ENCODE results near the gene GET3.
A peak's percentile ranks its signal among the peaks of the same experiment; 100 is the strongest.

The GET3 gene

DNA sequence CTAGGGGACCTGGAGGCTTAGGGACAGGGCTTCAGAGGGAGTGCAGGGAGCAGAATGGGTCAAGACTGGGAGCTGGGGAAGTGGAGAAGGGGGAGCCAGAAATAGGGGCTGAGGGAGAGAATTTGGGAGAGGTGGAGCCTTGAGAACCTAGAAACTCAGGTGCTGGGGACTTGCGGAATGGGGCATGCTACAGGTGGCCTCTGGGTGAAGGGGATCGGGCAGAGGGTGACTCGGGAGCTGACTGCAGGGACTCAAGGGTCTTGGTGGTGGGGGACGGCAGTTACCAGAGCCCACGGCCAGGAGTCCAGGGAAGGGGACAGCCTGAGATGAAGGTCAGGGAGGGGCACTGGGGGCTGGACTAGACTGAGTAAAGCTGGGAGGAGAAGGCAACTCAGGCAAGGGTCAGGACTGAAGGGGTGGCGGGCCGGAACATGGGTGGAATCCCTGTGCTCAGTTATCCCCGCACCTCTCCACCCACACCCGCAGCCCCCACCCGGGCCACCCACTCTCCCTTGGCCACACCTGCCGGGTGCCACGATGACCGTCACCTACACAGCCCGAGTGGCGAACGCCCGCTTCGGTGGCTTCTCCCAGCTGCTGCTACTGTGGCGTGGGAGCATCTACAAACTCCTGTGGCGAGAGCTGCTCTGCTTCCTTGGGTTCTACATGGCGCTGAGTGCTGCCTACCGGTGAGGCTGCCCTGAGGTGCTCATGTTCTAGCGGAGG lies 14.9 kb downstream of the GET3 start:
- DNase-seq (ENCODE audit: low spot score) = no peak

- DNase-seq (ENCODE audit: low spot score) = no peak
These were observed 17.3 kb downstream of the GET3 start for GRCh38 chr19:12754465-12755196.

- no peak for DNase-seq (ENCODE audit: low spot score)
These were observed 19.0 kb downstream of the GET3 start for GRCh38 chr19:12756150-12756883.

DNA sequence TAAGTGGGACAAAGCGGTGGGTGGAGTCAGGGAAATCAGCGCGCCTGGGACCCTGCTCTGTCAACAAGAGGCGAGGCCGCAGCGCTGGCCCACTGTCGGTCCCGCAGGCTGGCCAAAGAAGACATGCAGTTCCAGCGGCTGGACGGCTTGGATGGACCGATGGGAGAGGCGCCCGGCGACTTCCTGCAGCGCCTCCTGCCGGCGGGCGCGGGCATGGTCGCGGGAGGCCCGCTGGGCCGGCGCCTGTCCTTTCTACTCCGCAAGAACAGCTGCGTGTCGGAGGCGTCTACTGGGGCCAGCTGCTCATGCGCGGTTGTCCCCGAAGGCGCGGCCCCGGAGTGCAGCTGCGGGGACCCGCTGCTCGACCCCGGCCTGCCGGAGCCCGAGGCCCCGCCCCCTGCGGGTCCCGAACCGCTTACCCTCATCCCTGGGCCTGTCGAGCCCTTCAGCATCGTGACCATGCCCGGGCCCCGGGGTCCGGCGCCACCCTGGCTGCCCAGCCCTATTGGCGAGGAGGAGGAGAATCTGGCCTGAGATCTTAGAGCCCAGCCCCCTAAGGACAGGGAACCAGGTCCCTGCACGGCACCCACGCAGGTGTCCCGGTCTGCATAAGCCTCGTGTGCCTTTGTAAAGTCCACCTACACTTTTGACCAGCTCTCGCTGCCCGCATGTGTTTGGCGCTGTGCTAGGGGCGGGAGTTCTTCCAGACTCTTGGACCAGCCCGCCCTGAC lies 20.4 kb downstream of the GET3 start:
- DNase-seq (ENCODE audit: low spot score) = peak; percentile 48

GRCh38 chr19:12759686-12760085 lies 22.4 kb downstream of the GET3 start:
- no peak for DNase-seq (ENCODE audit: low spot score)

DNA sequence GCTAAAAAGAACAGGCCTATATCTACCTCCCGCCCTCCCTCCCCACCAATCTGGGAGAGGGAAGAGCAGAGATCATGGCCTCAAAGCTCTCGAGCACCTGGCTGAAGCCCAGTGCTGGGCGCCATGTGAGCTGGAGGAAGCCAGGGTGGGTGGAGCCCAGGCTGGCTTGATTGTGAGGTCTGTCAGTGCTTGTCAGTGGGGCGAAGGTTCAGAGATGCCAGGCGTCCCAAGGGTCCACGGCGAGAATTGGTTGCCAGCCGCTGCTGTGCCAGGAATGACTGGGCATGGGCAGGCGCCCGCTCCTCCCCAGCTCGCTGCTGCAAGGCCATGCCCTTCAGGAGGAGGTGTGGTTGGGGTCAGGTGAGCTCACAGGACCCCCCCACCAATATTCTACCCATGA lies 25.8 kb downstream of the GET3 start:
- DNase-seq (ENCODE audit: low spot score) = no peak

- DNase-seq (ENCODE audit: low spot score) = no peak
These were observed 27.4 kb downstream of the GET3 start for GRCh38 chr19:12764698-12765097.

DNA sequence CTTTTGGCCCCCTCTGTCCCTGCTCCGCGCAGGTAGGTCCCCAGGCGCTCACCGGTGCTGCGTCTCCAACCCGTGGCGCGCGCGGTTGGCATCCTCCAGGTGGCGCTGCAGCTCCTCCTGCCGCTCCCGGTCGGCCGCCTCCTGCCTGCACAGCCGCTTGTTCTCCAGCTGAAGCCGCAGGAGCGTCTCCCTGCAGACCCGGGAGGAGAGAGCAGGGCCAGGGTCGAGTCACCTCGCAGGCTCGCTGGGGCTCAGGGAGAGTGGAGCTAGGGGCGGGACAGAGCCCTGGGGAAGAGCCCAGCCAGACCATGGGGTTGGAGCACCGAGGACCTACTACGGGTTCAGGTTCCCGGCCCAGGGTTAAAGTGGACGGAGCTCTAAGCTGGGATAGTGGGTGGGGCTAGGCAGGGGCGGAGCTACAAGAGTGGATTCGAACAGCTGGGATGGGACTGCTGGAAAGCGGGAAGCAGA lies 28.8 kb downstream of the GET3 start:
- peak; percentile 69 for DNase-seq (ENCODE audit: low spot score)

DNA sequence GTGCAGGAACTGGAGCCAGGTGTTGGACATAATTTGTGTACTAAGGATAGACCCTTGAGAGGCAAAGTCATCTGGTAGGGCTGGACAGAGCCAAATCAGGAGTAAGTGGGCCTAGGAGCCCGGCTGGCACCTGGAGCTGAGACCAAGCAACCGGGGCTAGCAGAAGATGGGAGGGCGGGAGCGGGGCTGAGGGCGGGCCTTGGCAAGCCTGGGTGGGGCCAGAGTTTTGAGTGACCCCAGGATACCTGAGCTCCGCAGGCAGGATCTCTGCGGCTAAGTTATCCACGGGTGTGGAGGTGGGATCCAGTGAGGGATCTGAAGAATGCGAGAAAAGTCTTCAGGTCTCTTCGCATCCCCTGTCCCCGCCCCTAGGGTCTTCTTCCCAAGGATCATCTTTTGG lies 29.9 kb downstream of the GET3 start:
- no peak for DNase-seq (ENCODE audit: low spot score)

DNA sequence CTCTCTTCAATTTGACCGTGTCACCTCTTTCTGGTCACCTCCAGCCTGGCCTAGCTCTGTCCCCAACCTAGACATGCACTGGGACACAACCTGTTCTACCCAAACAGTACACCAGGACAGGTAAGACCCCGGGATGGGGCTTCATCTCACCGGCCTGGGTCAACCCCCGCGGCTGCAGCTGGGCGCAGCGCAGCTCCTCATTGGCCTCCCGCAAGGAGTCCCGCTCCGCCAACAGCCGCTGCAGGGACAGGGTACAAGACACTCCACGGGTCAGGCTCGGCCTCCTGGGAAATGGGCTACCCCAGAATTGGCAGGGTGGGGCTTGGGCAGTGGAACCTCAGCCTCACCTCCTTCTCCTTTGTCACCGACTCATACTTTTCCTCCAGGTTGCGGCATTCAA lies 30.4 kb downstream of the GET3 start:
- DNase-seq (ENCODE audit: low spot score) = no peak

GRCh38 chr19:12769689-12770088 lies 32.4 kb downstream of the GET3 start:
- DNase-seq (ENCODE audit: low spot score) = no peak

DNA sequence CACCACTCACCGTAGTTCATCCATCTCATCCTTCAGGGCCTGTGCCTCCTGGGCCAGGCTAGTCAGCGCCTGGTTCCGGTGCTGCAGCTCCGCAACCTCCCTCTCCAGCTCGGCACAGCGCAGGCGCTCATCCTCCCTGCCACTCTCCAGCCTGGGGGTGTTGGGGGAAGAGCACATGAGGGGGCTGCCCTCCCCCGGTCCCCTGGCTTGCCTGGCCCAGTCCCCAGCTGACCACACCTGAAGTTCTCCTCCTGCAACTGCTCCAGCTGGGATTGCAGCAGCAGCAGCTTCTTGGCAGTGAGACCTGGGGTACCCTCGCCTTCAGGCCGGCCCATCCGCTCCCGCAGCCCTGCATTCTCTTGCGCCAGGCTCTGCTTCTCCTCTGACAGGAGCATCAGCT lies 33.6 kb downstream of the GET3 start:
- DNase-seq (ENCODE audit: low spot score) = no peak

DNA sequence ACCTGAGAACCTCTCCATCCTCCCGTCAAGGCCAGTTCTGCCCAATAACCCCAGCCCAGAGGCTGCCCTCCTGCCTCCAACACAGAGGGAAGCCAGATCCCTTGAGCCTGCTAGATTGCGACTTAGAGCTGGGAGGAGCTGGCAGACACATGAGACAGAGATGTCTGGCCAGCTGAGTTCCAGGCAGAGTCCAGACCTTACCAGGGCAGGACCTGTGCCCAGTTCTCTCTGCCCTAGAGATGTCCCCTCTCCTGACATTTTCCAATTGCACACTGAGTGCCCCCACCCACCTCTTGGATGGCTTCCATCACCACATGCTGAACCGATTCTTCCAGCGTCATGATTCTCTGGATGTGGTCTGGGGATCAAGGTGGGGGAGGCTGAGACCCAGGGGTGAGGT lies 35.0 kb downstream of the GET3 start:
- no peak for DNase-seq (ENCODE audit: low spot score)

- DNase-seq (ENCODE audit: low spot score) = no peak
These were observed 36.3 kb downstream of the GET3 start for GRCh38 chr19:12773571-12773970.

GRCh38 chr19:12774588-12775555 lies 37.6 kb downstream of the GET3 start, which contains the start of gene HOOK2:
HOOK2 (minus strand) TSS chr19:12775552; CDS start chr19:12775449, 103 bp downstream.
- no peak for DNase-seq (ENCODE audit: low spot score)

- DNase-seq (ENCODE audit: low spot score) = peak; percentile 81
These were observed 40.1 kb downstream of the GET3 start for GRCh38 chr19:12777217-12778016.

DNA sequence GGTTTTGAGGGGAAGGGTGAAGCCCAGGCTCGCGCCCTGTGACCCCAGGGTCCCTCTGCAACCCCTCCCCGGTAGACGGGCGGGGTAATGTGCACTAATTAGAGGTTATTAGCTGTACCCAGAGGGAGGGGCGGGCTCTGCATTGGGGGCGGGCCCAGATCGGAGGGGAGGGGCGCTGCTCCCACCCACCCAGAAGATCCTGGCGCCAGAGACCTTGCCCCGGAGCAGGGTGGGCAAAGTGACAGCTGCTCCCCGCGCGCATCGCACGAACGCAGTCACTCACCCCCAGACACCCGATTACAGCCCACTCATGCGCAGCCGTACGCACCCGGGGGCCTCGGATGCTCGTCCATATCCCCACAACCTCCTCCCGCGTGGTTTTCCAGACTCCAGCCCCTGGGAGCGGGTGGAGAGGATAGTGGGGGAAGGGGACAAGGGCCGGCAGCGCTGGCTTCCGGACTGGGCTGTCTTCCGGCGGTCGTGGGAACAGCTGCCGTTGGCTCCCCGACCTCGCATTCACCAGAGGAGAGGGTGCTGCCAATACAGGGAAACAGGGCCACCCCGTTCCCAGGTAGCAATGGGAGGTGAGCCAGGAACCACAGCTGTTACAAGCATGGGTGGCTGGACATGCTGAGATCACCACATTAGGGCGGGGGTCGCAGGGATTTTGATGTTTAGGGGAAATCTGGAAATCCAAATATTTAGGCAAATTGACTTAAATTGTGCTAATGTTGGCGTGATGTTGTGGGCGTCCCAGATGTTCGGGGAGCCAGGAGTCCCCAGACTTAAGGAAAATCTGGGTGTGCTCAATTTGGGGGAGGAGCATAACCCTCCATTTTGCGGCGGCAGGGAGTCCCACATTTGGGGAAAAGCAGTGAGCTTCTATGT lies 41.0 kb downstream of the GET3 start:
- no peak for DNase-seq (ENCODE audit: low spot score)

DNA sequence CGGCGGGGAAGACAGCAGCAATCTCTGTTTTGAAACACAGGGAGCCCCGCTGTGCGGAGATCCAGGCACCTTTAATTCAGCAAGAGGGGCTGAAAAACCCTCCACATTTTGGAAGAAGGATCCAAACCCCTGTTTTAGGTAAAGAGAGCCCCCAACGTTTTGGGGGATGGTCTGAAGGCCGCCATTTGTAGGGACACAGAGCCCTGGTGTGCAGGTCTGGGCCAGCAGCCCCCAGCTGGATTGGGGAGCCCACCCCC lies 41.5 kb downstream of the GET3 start:
- no peak for DNase-seq (ENCODE audit: low spot score)

All from Ammon's horn (tissue), 1 donor.